Esophagus squamous epithelium (tissue), 4 donors: ENCODE data around the gene CYP3A5.
"Not testable (repeated sequence)": the region's sequence is repeated elsewhere in the genome, so short reads cannot be mapped to it uniquely, and the experiment has no call there.

Experiments
- CTCF ChIP-seq, 6 experiments: fragments of 450-650 bp in 4 of 6; fragments of 200-600 bp in 2 of 6; sonication (generic) in 2 of 6; IDR thresholded peaks; one replicate each; pipeline ENCODE4 v1.5.1; 2016 to 2019; ENCODE audit warnings: antibody characterized with exemption in 6 of 6, mild to moderate bottlenecking in 4 of 6, moderate library complexity in 4 of 6
- POLR2A ChIP-seq, 4 donors: fragments of 450-650 bp; IDR thresholded peaks; one replicate each; pipeline ENCODE4 v1.6.1; 2017; ENCODE audit warnings: antibody characterized with exemption in 4 of 4, mild to moderate bottlenecking in 4 of 4, moderate library complexity in 3 of 4

GRCh38 chr7:99723201-99723600 lies 43.4 kb upstream of the CYP3A5 start:
- TF ChIP-seq CTCF, POLR2A (IDR thresholded peaks at IDR 0.05): not testable (repeated sequence)
